HG03432 (cell line): Measurements from ENCODE around the gene SLC9A9.
A peak's percentile ranks its signal among the peaks of the same experiment; 100 is the strongest.
"Not testable (repeated sequence)": the region's sequence is repeated elsewhere in the genome, so short reads cannot be mapped to it uniquely, and the experiment has no call there.

Experiments
- ATAC-seq: cut with Tn5 transposase; IDR thresholded peaks from one replicate; pipeline ENCODE4 v1.9.1; 2021; ENCODE audit warnings: mild to moderate bottlenecking, moderate library complexity; ENCODE audit not compliant: unreplicated experiment

SLC9A9 gene

GRCh38 chr3:143525408-143525807, 322.9 kb downstream of the SLC9A9 start:
- no peak for ATAC-seq

- no peak for ATAC-seq
Measured at GRCh38 chr3:143521803-143522202, 326.5 kb downstream of the SLC9A9 start.

GRCh38 chr3:143517131-143517530, 331.1 kb downstream of the SLC9A9 start:
- not testable (repeated sequence) for ATAC-seq

GRCh38 chr3:143514874-143515273, 333.4 kb downstream of the SLC9A9 start:
- ATAC-seq = peak; percentile 63

- no peak for ATAC-seq
Measured at GRCh38 chr3:143514109-143514508, 334.2 kb downstream of the SLC9A9 start.

GRCh38 chr3:143511174-143511879, 336.9 kb downstream of the SLC9A9 start:
- ATAC-seq = no peak

GRCh38 chr3:143510601-143511000, 337.7 kb downstream of the SLC9A9 start:
- ATAC-seq = no peak

GRCh38 chr3:143507735-143508580, 340.3 kb downstream of the SLC9A9 start:
- ATAC-seq = no peak

GRCh38 chr3:143506190-143506589, 342.1 kb downstream of the SLC9A9 start:
- ATAC-seq = no peak

- no peak for ATAC-seq
Measured at GRCh38 chr3:143503325-143503885, 344.9 kb downstream of the SLC9A9 start.

GRCh38 chr3:143502081-143502480, 346.2 kb downstream of the SLC9A9 start:
- ATAC-seq = no peak

- no peak for ATAC-seq
Measured at GRCh38 chr3:143497382-143497781, 350.9 kb downstream of the SLC9A9 start.

GRCh38 chr3:143496191-143496590, 352.1 kb downstream of the SLC9A9 start:
- ATAC-seq = no peak

GRCh38 chr3:143495527-143495926, 352.7 kb downstream of the SLC9A9 start:
- ATAC-seq = no peak

- ATAC-seq = no peak
Measured at GRCh38 chr3:143486611-143487010, 361.7 kb downstream of the SLC9A9 start.

- no peak for ATAC-seq
Measured at GRCh38 chr3:143484846-143485512, 363.3 kb downstream of the SLC9A9 start.

- ATAC-seq = no peak
Measured at GRCh38 chr3:143483214-143483613, 365.1 kb downstream of the SLC9A9 start.

GRCh38 chr3:143482106-143483088, 365.9 kb downstream of the SLC9A9 start:
- ATAC-seq = no peak

- ATAC-seq = no peak
Measured at GRCh38 chr3:143480344-143480743, 367.9 kb downstream of the SLC9A9 start.

- no peak for ATAC-seq
Measured at GRCh38 chr3:143479727-143480126, 368.5 kb downstream of the SLC9A9 start.
